ENCODE measurements around the gene NIF3L1. TPM values are rescaled to one million over a fixed set of nuclear protein-coding genes. Genes with fewer than 3 reads are reported as not detected.

The NIF3L1 gene
- total RNA-seq, 1 experiment from 2014 or later = 55.4 TPM

GRCh38 chr2:200861617-200862155, 27.5 kb upstream of the NIF3L1 start:
- Histone ChIP-seq H3K4me2 (ENCODE audit: insufficient read depth, insufficient read length, low read length) (peak overlapping the region; percentile 72), H4K91ac (ENCODE audit: insufficient read length, low read depth, low read length) (no peak overlapping the region), H3K27me3 (ENCODE audit: insufficient read depth, low read length) (no peaks in the 10 kb centered on the region), H3K4me1 (ENCODE audit: insufficient read depth, low read length) (no peaks in the 10 kb centered on the region), H4K8ac (replicated peaks; ENCODE audit: insufficient read length, low read depth, low read length) (no peak overlapping the region), H2BK12ac (ENCODE audit: insufficient read length, low read depth, low read length) (no peak overlapping the region), H2BK120ac (ENCODE audit: low read depth, low read length, poor library complexity, severe bottlenecking) (no peak overlapping the region), H3K18ac (ENCODE audit: insufficient read length, low read depth, low read length) (no peak overlapping the region), H3K23ac (ENCODE audit: insufficient read length, low read depth, low read length) (no peak overlapping the region), H4K5ac (ENCODE audit: insufficient read length, low read depth, low read length) (no peak overlapping the region), H3K4ac (ENCODE audit: low read depth, low read length) (no peak overlapping the region), H2BK5ac (ENCODE audit: insufficient read length, low read length) (no peak overlapping the region), H3K23me2 (ENCODE audit: insufficient read length, low read depth, low read length, poor library complexity, severe bottlenecking) (peaks cover 10% of the 10 kb centered on the region), H4K20me1 (ENCODE audit: control insufficient read depth, insufficient read depth, insufficient read length) (no peaks in the 10 kb centered on the region), H3K27ac (ENCODE audit: insufficient read length, low read depth, low read length) (no peak overlapping the region), H3K79me1 (ENCODE audit: insufficient read depth, low read depth, low read length, poor library complexity, severe bottlenecking) (peaks cover 7% of the 10 kb centered on the region), H2AK5ac (ENCODE audit: insufficient read length, low read length) (no peak overlapping the region), H3K9me3 (ENCODE audit: control insufficient read depth, low read depth, low read length) (no peaks in the 10 kb centered on the region), H2BK15ac (ENCODE audit: low read depth, low read length) (no peak overlapping the region), H2AFZ (ENCODE audit: low read length) (no peak overlapping the region), H3K56ac (ENCODE audit: insufficient read length, low read depth, low read length) (no peak overlapping the region), H3K79me2 (ENCODE audit: insufficient read depth, low read length) (peaks cover 25% of the 10 kb centered on the region; the same call in 1 of the 2 replicates), H3K9ac (ENCODE audit: extremely low read depth, insufficient read length, low read length) (no peak overlapping the region), H3T11ph (ENCODE audit: low read length) (no peak overlapping the region), H2BK20ac (ENCODE audit: low read depth, low read length, poor library complexity, severe bottlenecking) (no peak overlapping the region), H3K14ac (ENCODE audit: insufficient read depth, low read length) (no peak overlapping the region)
- Mint-ChIP-seq H3K27me3 (ENCODE audit: low read depth) (no peaks in the 10 kb centered on the region), H3K4me3 (peak overlapping the region; percentile 94 to 97), H3K4me1 (peaks cover 22 to 23% of the 10 kb centered on the region in 2 experiments), H3K27ac (peak overlapping the region; percentile 0 to 74 (median 5)), H3K36me3 (ENCODE audit: insufficient read depth in 1 of 3, low read depth in 3 of 3) (peaks cover 39 to 59% (median 55%) of the 10 kb centered on the region in 3 experiments), H3K9me3 (no peaks in the 10 kb centered on the region)
- no peak for DNase-seq
- TF ChIP-seq CTCF (conservative IDR thresholded peaks at IDR 0.05) = no peak
- no CpG with 5 or more reads among the region's 4 CpGs for WGBS (ENCODE audit: extremely low coverage, insufficient read length, low lambda C conversion rate)

Measured in H9 (cell line).